ENCODE data around the gene LCMT2. TPM values are rescaled to one million over a fixed set of nuclear protein-coding genes. Genes with fewer than 3 reads are reported as not detected.

The LCMT2 gene
- total RNA-seq, 6 donors from 2014 or later = 1.0 to 8.2 (median 6.3) TPM

DNA sequence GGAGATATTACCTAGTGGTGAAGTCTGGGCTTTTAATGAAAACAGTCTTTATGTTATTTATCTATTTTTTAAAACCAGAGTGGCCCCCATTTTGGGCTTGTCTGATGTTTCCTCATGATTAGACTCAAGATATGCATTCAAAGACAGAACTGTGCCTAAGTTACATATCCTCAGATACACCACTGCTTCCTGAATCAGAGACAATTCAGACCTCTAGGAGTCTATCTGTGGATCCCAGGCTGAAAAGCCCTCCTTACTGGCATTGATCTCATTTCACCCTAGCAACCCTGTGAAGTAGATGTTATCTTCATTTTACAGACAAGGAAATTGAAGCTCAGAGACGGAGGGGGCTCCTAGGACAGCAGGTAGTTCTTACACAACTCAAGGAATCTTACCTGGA lies 46.8 kb downstream of the LCMT2 start:
- WGBS, 2 donors = 63 to 67% methylated on average over 1 of the region's 1 CpG
- Histone ChIP-seq H3K36me3 (no peaks in the 10 kb centered on the region), H3K9me3 (no peaks in the 10 kb centered on the region), H3K27ac (no peak overlapping the region), H3K4me3 (no peak overlapping the region), H3K4me1 (no peaks in the 10 kb centered on the region), H3K27me3 (no peaks in the 10 kb centered on the region)
- TF ChIP-seq EP300 (IDR thresholded peaks at IDR 0.05) (no peak), POLR2A (IDR thresholded peaks at IDR 0.05) (no peak)
- ATAC-seq (ENCODE audit: low FRiP score in 2 of 2) = no peak
- DNase-seq = no peak

DNA sequence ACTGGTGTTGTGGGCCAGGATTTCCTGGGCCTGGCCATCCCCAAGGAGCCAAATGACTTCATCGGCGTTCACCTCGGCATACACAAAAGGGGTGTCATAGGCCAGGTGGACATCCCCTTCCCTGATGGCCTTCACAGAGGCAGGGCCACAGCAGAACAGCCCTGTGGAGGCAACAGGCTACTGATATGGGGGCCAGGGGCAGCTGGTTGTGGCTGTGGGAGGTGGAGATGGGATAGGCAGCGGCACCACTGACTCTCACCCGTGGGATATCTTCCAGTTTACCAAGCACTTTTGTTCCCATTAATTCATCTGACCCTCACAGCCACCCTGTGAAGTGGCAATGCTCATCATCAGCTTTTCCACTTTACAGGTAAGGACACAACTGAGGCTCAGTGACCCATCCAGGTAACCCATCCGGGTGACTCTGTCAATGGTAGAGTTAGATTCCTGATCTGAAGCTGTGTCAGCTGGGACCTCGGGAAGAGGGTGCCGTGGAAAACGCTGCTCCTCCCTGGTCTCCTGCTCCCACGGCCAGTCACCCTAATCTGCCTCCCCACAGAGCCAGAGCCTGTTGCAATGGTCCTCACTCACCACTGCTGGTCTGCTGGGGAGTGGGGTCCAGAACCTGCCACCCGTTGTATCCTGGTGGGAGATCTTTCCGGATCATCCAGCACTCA lies 48.3 kb downstream of the LCMT2 start:
- no peak for TF ChIP-seq POLR2AphosphoS5 (IDR thresholded peaks at IDR 0.05)
- TF ChIP-seq POLR2A (IDR thresholded peaks at IDR 0.05) = no peak
- no peak for TF ChIP-seq EP300 (IDR thresholded peaks at IDR 0.05)
- TF ChIP-seq, protein P1, sequence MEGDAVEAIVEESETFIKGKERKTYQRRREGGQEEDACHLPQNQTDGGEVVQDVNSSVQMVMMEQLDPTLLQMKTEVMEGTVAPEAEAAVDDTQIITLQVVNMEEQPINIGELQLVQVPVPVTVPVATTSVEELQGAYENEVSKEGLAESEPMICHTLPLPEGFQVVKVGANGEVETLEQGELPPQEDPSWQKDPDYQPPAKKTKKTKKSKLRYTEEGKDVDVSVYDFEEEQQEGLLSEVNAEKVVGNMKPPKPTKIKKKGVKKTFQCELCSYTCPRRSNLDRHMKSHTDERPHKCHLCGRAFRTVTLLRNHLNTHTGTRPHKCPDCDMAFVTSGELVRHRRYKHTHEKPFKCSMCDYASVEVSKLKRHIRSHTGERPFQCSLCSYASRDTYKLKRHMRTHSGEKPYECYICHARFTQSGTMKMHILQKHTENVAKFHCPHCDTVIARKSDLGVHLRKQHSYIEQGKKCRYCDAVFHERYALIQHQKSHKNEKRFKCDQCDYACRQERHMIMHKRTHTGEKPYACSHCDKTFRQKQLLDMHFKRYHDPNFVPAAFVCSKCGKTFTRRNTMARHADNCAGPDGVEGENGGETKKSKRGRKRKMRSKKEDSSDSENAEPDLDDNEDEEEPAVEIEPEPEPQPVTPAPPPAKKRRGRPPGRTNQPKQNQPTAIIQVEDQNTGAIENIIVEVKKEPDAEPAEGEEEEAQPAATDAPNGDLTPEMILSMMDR (IDR thresholded peaks at IDR 0.05) = no peak
- H3K27me3 ChIP-seq = no peaks in the 10 kb centered on the region
- DNase-seq = no peak
- H3K27ac ChIP-seq = no peak overlapping the region
- no peak overlapping the region for H3K4me3 ChIP-seq
- 91 to 94% methylated on average over 9 to 10 of the region's 12 CpGs for WGBS, 2 donors
- ATAC-seq (ENCODE audit: low FRiP score in 2 of 2) = no peak
- no peaks in the 10 kb centered on the region for H3K9me3 ChIP-seq
- no peaks in the 10 kb centered on the region for H3K4me1 ChIP-seq
- H3K36me3 ChIP-seq = no peaks in the 10 kb centered on the region

DNA sequence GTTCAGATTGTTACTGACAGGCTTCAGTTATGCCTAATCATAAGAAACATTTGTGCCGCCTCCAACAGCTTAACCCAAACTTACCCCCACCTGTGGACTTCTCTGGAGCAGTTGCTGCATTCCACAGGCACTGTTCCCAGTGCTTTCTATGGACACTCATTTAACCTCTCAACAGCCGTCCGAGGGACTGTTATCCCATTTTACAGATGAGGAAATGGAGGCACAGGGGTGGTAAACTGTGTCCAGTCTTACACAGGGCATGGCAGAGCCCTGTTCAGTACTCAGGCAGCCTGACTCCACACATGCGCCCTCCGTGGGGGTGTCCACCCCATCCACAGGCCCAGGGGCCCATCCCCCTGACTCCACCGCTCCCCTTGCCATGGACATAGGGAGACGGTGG lies 49.4 kb downstream of the LCMT2 start:
- H3K27me3 ChIP-seq = no peaks in the 10 kb centered on the region
- no peak for ATAC-seq (ENCODE audit: low FRiP score in 2 of 2)
- no peaks in the 10 kb centered on the region for H3K4me1 ChIP-seq
- WGBS, 2 donors = 83 to 84% methylated on average over 7 of the region's 7 CpGs
- no peak overlapping the region for H3K27ac ChIP-seq
- no peak overlapping the region for H3K4me3 ChIP-seq
- H3K36me3 ChIP-seq = no peaks in the 10 kb centered on the region
- no peaks in the 10 kb centered on the region for H3K9me3 ChIP-seq
- DNase-seq = no peak
- TF ChIP-seq, protein P1 (IDR thresholded peaks at IDR 0.05) = no peak
- no peak for TF ChIP-seq POLR2AphosphoS5 (IDR thresholded peaks at IDR 0.05)
- no peak for TF ChIP-seq EP300 (IDR thresholded peaks at IDR 0.05)
- no peak for TF ChIP-seq POLR2A (IDR thresholded peaks at IDR 0.05)

DNA sequence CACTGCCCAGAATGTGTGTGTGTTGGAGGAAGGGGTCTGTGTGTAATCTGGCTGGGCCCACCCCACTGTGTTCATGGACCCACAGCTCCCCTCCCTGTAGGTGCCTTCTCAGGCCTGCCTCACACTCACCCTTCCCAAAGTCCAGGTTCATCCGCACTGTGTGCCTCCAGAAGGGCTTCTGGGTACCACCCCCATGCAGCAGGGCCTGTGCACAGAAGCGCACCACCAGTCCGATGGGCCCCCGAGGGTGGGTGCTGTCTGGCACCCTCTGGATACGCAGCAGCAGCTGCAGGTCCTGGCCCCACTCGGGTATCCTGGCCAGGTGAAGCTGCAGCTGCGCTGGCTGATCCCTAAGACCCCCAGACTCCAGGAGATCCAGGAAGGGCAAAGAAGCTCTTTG lies 50.9 kb downstream of the LCMT2 start:
- Histone ChIP-seq H3K4me1 (no peaks in the 10 kb centered on the region), H3K36me3 (no peaks in the 10 kb centered on the region), H3K4me3 (no peak overlapping the region), H3K9me3 (no peaks in the 10 kb centered on the region), H3K27ac (no peak overlapping the region), H3K27me3 (no peaks in the 10 kb centered on the region)
- TF ChIP-seq POLR2AphosphoS5 (IDR thresholded peaks at IDR 0.05) = no peak
- TF ChIP-seq POLR2A (IDR thresholded peaks at IDR 0.05) = no peak
- ATAC-seq (ENCODE audit: low FRiP score in 2 of 2) (no peak), DNase-seq (no peak)
- WGBS, 2 donors = 69 to 87% methylated on average over 3 to 6 of the region's 7 CpGs

DNA sequence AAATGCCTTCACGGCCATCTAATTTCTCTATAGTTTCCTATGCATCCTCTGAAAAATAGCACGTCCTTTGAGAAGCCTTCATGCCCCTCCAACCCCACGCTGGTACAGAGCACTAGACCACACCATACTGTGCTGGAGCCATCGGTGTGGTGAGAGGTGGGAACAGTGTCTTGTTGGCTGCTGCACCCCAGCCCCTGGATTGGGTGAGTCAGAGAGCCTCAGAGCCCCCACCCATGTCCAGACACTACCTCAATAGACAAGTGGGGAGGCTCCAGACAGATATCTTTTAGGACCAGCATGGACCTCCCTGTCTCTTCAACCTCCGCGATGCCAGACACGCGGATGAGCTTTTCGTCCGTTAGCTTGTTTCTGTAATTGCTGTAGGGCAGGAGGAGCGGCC lies 51.5 kb downstream of the LCMT2 start:
- no peak overlapping the region for H3K4me3 ChIP-seq
- no peaks in the 10 kb centered on the region for H3K4me1 ChIP-seq
- H3K27ac ChIP-seq = no peak overlapping the region
- ATAC-seq (ENCODE audit: low FRiP score in 2 of 2) (no peak), DNase-seq (no peak)
- 84 to 93% methylated on average over 11 of the region's 11 CpGs for WGBS, 2 donors
- H3K36me3 ChIP-seq = no peaks in the 10 kb centered on the region
- TF ChIP-seq, protein P1 (IDR thresholded peaks at IDR 0.05) = no peak
- TF ChIP-seq EP300 (IDR thresholded peaks at IDR 0.05) (no peak), POLR2A (IDR thresholded peaks at IDR 0.05) (no peak), POLR2AphosphoS5 (IDR thresholded peaks at IDR 0.05) (no peak)
- no peaks in the 10 kb centered on the region for H3K9me3 ChIP-seq
- no peaks in the 10 kb centered on the region for H3K27me3 ChIP-seq

DNA sequence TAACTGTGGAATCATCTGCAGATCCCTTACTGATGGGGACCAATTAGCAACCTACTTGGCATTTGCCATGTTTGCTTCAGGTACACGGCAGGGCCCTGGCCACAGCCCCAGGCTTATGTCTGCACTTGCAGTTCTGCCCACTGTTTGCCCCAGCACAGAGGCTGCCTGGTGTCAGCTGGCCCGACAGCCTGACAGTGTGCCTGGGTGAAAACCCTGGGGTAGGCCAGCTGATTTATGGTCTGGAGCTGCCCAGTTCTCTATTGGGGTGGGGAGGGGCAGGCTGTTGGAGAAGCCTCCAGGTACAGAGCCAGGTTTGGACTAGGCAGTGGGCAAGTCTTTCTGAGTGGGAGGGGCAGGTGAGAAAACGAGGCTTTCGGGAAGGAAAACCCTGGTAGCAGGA lies 52.5 kb downstream of the LCMT2 start:
- no peaks in the 10 kb centered on the region for H3K9me3 ChIP-seq
- no peaks in the 10 kb centered on the region for H3K36me3 ChIP-seq
- TF ChIP-seq POLR2AphosphoS5 (IDR thresholded peaks at IDR 0.05) (no peak), POLR2A (IDR thresholded peaks at IDR 0.05) (no peak), EP300 (IDR thresholded peaks at IDR 0.05) (no peak)
- TF ChIP-seq, protein P1 (IDR thresholded peaks at IDR 0.05) = no peak
- no peak overlapping the region for H3K4me3 ChIP-seq
- no peaks in the 10 kb centered on the region for H3K4me1 ChIP-seq
- 61 to 65% methylated on average over 3 to 4 of the region's 4 CpGs for WGBS, 2 donors
- no peak overlapping the region for H3K27ac ChIP-seq
- no peaks in the 10 kb centered on the region for H3K27me3 ChIP-seq
- ATAC-seq (ENCODE audit: low FRiP score in 2 of 2) (no peak), DNase-seq (no peak)
